Stimulated activated CD4-positive, alpha-beta T cell treated with anti-CD3 and anti-CD28 coated beads, Interleukin-1b, Interleukin-23, amount 100 ng/mL, for 1 hour (primary cell): ENCODE measurements around the gene OR8B8.
"Not testable (repeated sequence)": the region's sequence is repeated elsewhere in the genome, so short reads cannot be mapped to it uniquely, and the experiment has no call there.

Experiments
- DNase-seq, 2 donors: peaks; one replicate each; pipeline ENCODE4 v3.0.0-alpha.2; 2020; ENCODE audit warnings: low read depth in 2 of 2

Gene OR8B8, protein sequence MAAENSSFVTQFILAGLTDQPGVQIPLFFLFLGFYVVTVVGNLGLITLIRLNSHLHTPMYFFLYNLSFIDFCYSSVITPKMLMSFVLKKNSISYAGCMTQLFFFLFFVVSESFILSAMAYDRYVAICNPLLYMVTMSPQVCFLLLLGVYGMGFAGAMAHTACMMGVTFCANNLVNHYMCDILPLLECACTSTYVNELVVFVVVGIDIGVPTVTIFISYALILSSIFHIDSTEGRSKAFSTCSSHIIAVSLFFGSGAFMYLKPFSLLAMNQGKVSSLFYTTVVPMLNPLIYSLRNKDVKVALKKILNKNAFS

DNA sequence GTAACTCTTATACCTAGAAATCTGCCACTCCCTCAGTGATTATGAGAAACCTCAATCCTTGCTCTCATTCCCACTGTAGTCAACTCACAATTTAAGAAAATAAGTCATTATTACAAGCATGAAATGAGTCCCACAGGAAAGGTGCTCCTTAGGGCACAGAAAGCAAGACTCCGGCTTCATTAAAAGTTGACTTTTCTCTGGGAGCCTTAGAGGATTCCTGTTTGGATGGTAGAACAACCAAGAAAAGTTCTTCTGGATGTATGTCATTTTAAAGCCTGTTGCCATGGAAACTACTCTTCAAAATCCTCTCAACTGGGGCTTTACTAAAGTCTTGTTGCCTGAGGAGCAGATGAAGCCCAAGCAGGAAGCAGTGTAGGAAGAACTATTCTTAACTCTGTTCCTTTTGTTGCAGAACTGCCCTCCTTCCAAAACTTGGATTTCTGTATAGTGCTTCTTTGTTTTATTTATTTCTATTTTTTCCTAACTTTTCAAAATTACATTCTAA lies at the start of gene OR8B8:
TSS of gene OR8B8 (minus strand) at position 51 of the 505 bp plus-strand sequence. CDS start 4,611 bp downstream, outside the sequence.
- no peak for DNase-seq

DNA sequence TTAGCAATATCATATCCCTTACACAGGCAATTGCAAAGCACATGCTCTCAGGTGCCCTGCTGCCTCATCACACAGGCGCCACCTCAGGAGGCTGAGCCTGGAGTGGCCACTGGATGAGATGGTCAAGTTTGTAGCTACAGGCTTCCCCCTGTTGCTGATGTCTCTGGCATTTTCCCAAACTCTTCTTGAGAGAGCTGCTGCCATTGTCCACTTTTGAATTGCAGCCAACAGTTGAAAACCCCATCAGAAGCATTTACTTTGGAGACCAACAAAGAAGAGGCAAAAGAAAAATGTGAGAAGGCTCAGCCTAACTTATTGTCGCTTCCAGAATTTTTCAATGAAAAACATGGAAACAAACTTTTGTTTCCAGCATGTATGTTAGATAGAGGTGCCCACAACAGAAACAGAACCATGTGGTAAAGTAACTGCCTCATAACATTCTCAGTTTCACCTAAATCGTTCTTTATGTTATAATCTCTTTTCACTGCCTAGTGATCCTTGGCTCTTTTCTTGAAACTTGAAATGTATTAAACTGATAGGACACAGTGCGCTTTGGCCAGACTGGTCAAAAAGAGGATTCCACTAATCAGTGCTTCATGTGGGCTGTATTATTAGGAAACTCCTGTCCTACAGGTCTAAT lies 47.6 kb upstream of the OR8B8 start:
- no peak for DNase-seq

DNA sequence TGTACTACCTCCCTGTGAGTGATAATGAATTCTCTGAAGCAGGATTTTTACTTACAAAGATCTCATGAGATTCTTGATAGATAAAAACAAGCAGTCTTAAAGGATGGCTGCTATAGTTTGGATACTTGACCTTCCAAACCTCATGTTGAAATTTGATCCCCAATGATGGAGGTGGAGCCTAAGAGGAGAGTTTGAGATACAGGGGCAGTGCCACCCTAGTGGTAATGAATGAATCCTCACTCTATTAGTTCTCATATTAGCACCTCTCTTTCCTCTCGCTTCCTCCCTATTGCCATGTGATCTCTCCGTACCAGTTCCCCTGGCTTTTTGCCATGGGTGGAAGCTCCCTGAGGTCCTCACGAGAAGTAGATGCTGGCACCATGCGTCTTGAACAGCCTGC lies 37.9 kb upstream of the OR8B8 start:
- no peak for DNase-seq

DNA sequence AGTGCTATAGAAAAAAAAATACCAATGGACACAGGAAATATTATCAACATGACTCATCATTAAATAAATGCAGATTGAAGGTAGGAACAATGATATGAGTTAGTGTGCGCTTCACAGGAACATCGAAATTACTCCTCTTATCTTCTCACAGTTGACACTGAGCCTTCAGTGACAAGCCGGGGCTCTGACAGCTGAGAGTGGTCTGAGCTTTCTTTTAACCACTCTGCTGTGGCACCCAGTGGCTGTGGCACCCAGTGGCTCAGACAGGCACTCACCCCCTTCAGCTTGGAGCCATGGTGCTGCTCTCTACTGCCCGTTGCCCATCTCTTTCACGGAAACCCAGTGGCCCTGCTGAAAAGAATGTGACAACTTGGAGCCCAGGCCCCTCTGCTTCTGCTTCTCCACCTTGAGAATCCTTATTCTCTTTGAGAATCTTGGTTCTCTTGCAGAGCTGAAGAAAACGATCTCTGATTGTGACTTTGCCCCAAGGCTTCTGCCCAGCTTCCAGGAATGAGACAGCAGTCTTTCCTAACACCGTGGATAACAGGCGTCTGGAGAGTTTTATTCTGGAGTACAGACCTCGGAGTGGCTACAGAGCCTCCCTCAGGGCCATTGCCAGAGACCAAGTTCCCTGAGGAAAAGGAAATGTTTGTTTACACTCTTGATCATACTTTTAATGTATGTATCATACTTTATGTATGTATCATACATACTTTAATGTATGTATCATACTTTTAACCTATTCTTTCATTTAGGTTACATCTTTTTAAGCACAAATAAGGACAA lies 37.1 kb upstream of the OR8B8 start:
- no peak for DNase-seq

DNA sequence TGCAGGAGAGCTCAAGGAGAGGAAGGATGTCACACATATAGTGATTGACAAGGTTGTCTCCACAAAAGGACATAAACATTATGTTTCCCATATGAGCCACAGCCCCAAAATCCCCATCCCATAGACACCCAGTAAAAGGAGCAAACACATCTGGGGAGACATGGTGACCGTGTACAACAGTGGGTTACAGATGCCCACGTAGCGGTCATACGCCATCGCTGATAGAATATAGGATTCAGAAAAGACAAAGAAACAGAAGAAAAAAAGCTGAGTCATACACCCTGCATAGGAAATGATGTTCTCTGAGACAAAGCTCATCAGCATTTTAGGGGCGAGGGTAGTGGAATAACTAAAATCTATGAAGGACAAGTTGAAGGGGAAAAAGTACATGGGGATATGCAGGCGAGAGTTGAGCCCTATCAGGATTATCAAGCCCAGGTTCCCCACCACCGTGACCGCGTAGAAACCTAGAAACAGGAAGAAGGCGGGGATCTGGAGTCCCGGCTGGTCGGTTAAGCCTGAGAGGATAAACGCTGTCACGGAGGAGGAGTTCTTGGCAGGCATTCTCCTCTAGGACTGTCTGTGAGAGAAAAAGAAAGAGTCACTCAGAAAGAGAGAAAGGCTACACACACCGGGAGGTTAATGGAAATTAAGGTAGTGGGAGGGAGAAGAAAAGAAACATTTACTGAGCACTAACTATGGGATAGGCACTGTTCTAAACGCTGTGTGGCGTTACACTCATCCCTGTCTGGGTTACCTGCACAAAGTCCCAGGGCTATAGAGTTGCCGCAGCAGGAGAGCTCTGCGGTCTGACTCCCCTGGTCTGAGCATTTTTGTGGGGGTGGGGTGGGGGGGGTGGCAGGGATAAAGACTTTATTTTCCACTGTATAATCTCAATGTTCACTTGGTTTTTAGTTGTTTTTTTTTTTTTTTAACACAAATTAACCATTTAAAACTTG lies 36.1 kb upstream of the OR8B8 start:
- no peak for DNase-seq

DNA sequence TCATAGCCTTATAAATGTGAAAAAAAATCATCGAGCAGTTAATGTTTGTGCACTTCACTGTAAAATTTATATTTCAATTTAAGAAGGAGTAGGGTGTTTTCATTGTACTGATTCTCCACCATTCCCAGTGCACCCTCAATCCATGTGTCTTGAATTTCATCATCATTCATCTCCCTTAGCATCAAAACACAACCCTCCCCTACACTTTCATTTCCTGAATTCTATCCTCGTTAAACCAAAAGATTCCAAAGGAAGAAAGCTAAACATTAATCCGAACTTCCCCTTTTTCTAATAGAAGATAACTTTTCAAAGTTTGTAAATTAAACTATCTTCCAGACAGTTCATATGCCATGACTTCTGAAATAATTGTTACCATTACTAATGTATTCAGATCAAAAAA lies 34.1 kb upstream of the OR8B8 start:
- DNase-seq: no peak

DNA sequence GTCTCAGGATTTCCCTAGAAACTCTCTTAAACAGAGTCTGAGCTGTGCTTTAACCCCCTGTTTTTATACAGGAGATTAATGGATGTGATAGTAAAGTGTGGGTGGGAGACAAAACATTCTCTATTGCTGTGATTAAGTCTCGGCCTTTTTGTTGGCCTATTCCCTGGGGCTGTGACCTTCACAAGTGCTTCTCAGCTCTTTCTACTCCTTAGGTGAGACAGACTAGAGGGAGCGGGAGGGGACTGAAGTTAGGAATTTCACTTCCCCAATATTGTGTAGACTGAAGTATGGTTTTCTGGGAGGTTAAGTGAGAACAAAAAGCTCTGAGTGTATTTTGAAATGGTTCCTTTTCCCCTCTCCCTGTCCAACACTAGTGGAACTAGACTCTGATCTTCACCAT lies 29.8 kb upstream of the OR8B8 start:
- no peak for DNase-seq

DNA sequence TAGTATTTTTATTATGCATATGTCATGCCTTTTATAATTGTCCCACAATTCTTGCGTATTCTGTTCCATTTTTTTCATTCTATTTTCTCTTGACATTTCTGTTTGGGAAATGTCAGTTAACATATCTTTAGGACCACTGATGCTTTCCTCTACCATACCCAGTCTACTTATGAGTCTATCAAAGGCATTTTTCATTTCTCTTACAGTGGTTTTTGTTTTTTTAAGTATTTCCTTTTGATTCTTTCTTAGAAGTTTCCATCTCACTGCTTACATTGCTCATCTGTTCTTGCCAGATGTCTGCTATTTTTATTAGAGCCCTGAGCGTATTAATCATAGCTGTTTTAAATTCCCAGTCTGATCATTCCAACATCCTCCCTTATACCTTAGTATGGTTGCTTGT lies 29.3 kb upstream of the OR8B8 start:
- DNase-seq: no peak

DNA sequence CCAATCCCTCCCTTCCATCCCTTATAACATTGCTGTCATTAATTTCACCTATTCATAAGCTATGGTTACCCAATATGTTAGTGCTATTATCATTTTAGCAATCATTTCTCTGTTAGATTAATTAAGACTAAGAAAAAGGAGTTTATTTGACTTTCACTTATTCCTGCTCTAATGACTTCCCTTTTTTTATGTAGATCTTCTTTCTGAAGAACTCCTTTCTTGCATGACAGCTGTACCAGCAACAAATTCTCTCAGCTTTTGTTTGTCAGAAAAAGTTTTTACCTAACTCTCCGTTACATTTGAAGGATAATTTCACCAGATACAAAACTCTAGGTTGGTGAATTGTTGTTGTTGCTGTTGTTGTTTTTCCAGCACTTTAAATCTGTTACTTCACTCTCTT lies 28.6 kb upstream of the OR8B8 start:
- no peak for DNase-seq

DNA sequence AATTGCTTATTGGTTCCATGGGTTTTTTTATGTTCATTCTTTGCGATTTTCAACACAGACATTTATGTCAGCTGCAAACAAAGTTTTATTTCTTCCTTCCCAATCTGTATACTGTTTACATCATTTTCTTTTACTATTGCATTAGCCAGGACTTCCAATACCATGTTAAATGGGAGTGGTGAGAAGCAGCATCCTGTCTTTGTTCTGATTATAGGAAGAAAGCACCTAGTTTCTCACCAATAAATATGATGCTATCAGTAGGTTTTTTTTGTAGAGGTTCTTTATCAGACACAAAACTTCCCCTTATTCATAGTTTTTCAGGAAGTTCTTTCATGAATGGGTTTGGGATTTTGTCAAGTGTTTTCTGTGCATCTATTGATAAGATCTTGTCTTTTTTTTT lies 28.0 kb upstream of the OR8B8 start:
- no peak for DNase-seq

DNA sequence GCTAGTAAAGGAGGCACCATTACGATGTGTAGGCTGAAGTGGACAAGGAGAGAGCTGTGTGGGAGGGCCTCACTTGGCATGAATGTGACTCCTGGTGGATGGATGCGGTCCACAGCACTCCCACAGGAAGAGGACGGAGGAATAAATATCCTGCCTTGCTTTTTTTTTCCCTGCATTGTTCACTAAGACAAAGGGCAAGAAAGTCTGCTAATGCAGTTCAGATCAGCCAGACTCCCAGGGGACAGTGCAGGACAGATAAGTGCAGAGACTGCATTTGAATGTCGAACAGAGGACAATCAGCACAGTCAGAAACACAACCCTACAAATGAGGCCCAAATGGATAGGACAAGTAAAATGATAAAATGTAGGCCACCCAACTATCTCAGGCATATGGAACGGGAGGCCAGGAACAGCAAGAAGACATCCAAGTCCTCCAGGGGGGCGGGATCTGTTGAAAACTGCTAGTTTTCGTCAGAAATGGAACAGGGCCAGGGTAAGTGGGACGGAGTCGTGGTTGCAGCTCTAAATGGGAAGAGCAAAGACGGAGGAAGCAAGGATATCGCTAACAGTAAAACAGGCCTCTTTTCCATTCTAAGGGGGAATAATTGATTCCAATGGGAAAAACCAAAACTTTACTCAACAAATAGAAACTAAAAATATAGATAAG lies 25.2 kb upstream of the OR8B8 start:
- no peak for DNase-seq

DNA sequence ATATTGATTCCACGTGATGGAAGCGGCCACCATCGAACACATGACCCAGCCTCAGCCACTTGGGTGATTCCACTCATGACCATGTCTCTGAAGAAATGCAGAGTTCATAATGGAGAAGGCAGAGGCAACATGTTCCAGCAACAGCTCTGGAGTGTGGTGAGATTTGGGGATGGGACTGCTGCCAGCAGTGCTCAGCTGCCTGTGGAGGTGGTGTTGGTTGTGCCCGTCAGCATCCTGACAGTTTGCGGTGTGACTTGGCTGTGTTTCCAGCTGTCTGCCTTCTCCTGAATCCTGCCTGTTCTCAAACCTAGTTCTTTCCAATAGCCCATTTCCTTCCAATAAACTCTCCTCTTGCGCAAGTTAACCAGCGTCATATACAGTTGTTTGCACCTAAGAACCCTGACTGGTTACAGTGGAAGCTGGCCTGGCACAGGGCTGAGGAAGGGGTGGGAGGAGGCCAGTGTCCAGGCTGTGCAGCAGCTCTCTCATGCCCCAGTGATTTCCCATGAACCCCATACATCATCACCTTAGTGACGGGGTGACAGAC lies 22.0 kb upstream of the OR8B8 start:
- DNase-seq: no peak

DNA sequence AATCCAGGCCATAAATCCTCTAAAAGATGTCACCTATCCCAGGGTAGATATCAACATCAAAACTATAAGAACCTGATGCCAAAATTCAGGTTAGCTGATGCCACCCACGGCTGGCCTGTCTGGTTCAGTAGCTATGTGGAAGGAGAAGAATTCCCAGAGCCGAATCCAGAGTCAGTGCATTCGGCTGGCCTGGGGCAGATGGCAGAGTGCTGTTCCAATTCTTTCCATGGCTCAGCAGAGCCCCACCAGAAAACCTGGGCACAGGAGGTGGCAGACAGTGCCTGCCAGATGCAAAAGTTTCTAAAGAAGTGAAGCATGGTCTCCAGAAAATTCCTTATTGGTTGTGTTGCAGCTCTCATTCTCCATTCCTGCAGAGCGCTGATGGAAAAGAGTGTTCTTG lies 19.9 kb upstream of the OR8B8 start:
- DNase-seq: no peak

DNA sequence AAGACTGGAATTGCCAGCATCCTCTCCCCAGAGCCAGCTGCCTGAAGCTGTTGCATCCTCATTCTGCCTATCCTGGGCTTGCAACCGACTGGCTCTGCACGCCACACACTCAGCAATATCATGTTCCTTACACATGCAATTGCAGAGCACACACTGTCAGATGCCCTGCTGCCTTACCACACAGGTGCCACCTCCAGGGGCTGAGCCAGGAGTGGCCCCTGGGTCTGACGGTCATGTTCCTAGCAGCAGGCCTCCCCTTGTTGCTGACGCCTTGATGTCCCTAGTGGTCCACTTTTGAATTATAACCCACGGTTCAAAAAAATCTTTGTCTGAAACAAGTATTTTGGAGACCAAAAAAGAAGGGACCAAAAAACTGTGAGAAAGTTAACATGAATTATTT lies 18.5 kb upstream of the OR8B8 start:
- DNase-seq: no peak

DNA sequence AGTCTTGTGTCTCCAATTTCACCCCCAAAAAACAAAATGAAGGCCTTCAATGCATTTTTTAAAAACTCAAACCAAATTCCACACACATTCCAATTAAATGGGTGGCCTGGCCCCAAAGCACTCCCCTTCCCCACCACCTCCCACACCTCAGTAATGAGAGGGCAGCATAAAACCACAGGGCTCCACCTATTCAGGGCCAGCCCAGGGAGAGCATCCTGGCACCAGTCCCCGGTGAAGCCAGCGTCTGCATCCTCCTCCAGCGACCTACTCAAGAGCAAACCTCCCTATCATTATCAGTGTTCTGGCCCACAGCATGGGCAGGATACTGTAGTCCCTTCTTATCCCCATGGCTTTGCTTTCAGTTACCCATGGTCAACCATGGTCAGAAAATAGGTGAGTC lies 17.8 kb upstream of the OR8B8 start:
- DNase-seq: no peak

DNA sequence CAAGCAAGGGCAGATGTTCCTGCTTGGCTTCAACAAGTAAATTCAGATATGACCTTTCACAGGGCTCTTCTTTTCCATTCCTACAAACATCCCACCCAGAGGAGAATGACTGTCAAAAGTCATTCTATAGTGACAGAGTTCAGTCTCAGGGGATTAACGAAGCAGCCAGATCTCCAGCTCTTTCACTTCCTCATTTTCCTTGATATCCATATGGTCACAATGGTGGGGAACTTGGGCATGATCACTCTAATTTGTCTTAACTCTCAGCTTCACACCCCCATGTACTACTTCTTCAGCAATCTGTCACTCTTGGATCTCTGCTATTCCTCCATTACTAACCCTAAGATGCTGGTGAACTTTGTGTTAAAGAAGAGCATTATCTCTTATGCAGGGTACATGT lies 15.0 kb upstream of the OR8B8 start:
- DNase-seq: no peak

DNA sequence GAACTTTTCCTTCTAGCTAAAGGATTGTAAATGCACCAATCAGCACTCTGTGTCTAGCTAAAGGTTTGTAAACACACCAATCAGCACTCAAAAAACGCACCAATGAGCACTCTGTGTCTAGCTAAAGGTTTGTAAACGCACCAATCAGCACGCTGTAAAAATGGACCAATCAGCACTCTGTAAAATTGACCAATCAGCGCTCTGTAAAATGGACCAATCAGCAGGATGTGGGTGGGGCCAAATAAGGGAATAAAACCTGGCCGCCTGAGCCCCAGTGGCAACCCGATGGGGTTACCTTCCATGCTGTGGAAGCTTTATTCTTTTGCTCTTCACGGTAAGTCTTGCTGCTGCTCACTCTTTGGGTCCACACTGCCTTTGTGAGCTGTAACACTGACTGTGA lies 13.9 kb upstream of the OR8B8 start:
- not testable (repeated sequence) for DNase-seq

DNA sequence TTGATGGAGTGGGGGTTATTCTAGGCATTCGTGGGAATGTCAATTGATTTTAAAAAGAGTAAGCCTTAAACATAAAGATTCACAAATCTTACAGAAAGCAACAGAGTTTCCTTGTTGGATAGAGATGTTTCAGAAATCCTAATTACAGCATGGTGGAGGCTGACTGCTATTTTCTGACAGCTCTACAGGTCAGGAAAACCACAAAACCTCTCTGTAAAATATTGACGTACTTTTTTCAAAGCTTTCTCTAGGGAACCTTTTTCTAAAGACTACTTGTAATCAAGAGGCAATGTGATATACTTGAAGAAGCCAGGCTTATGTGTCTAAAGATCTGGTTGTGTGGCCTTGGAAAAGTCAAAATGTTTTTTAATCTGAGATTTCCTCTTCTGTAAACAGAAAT lies 9.1 kb upstream of the OR8B8 start:
- DNase-seq: no peak

DNA sequence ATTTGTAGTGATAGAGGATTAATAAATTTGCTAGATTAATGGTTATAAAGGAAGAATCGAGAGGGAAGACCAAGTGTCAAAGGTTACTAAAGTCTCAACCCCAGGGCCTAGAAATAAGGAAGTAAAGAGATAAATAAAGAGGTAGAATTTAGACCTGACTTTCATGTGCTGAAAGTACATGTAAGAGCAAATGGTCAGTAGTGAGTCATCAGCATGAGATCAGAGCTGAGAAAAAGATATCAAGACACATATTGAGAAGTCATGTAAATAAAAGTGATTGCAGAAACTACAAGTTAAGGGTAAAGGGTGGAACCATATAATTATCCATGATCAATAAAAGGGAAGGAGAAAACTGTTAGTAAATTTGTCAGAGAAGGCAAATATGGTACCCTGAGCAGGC lies 1.4 kb upstream of the OR8B8 start:
- no peak for DNase-seq

DNA sequence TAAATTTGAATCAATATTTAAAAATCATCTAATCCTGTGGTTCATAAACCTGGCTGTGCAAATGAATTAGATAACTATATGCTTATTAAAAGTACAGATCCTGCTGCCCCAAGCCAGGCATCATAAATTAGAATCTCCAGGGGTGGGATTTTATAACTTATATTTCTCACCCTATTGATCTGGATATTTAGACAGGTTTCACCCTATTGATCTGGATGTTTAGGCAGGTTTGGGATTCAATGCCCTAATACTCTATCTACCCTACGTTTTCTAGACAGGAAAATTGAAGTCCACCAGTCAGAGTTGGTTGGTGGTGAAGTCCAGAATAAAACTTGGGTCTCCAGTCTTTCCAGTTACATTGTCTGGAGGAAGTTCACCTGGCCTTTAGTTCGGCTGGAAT lies 2.6 kb downstream of the OR8B8 start:
- no peak for DNase-seq

DNA sequence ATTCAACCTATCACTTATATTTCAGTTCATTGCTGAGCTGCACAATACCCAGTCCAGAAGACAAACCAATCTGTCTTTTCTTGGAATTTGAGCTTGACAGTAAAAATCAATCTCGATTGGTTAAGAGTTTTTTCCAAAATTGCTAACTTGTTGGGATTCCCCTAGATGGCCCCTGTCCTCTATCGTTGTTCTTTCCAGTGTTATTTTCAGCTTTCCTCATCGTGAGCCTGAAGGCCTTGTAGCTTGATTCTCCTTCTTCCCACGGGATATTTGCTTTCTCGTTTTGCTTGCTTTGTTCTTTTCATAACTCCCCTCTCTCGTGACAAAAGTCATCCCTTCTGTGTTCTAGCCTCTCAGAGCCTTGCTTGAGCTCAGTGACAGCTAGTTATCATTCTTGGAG lies 3.1 kb downstream of the OR8B8 start:
- DNase-seq: no peak
